Gastrocnemius medialis (tissue), 4 donors: ENCODE results near the gene H19.

Experiments used
- POLR2A ChIP-seq, 2 donors: fragments of 450-650 bp; IDR thresholded peaks; one replicate each; pipeline ENCODE4 v1.6.1; 2017; ENCODE audit warnings: antibody characterized with exemption in 2 of 2, mild to moderate bottlenecking in 2 of 2, moderate library complexity in 2 of 2
- TF ChIP-seq, protein P1 (sequence below), 5 experiments: fragments of 450-650 bp in 3 of 5; fragments of 200-600 bp in 2 of 5; sonication (generic) in 2 of 5; IDR thresholded peaks in 4 of 5; conservative IDR thresholded peaks in 1 of 5; 1 replicate in 4 of 5; 2 replicates in 1 of 5; pipeline ENCODE4 v1.5.1; 2016 to 2019; ENCODE audit warnings: antibody characterized with exemption in 5 of 5, mild to moderate bottlenecking in 3 of 5, moderate library complexity in 3 of 5

DNA sequence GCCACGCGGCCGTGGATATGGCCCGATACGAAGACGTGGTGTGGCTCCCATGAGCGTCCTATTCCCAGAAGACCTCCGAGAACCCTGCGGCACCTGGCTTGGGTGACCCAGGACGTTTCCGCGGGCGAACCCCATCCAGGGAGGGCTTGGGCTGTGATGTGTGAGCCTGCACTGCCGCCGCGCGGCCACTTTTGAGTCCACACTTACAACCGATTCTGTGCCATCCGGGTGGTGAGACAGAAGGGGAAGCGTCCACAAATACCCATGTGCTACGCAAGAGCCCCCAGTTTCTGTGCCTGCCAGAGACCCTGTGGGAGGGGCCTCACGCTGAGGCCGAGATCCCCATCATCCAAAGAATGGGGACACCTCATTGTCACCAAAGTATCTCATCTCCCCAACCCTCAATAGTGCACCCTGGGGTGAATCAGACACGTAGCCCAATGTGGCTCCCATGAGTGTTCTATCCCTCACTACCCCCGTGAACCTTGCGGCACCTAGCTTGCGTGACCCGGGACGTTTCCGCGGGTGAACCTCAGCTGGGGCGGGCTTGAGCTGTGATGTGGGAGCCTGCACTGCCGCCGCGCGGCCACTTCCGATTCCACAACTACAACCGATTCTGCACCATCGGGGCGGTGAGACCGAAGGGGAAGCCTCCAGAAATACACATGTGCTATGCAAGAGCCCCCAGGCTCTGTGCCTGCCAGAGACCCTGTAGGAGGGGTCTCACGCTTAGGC is 4.6 kb upstream of the H19 start:
- TF ChIP-seq, protein P1, sequence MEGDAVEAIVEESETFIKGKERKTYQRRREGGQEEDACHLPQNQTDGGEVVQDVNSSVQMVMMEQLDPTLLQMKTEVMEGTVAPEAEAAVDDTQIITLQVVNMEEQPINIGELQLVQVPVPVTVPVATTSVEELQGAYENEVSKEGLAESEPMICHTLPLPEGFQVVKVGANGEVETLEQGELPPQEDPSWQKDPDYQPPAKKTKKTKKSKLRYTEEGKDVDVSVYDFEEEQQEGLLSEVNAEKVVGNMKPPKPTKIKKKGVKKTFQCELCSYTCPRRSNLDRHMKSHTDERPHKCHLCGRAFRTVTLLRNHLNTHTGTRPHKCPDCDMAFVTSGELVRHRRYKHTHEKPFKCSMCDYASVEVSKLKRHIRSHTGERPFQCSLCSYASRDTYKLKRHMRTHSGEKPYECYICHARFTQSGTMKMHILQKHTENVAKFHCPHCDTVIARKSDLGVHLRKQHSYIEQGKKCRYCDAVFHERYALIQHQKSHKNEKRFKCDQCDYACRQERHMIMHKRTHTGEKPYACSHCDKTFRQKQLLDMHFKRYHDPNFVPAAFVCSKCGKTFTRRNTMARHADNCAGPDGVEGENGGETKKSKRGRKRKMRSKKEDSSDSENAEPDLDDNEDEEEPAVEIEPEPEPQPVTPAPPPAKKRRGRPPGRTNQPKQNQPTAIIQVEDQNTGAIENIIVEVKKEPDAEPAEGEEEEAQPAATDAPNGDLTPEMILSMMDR (IDR thresholded peaks at IDR 0.05 in 4 of 5, conservative IDR thresholded peaks at IDR 0.05 in 1 of 5): no peak
- TF ChIP-seq POLR2A (IDR thresholded peaks at IDR 0.05): no peak
